Esophagus muscularis mucosa (tissue), 4 donors: ENCODE measurements around the gene AKAP6. TPM values are rescaled to one million over a fixed set of nuclear protein-coding genes. Genes with fewer than 3 reads are reported as not detected.

Source experiments
- DNase-seq: peaks from one replicate; pipeline ENCODE4 v3.0.0-alpha.2; 2017; ENCODE audit errors: extremely low spot score
- H3K27ac ChIP-seq, 4 donors: fragments of 200-600 bp; sonication (generic); replicated peaks in 1 of 4; 1 replicate in 3 of 4; 2 replicates in 1 of 4; pipeline ENCODE4 v1.5.1; 2016 to 2019; ENCODE audit warnings: mild to moderate bottlenecking in 1 of 4
- H3K27me3 ChIP-seq, 4 donors: fragments of 200-600 bp; sonication (generic); one replicate each; pipeline versions ENCODE4 v1.5.1 to v1.6.0; 2016 to 2019
- H3K36me3 ChIP-seq, 4 donors: fragments of 200-600 bp; sonication (generic); one replicate each; pipeline ENCODE4 v1.5.1; 2016 to 2019
- H3K4me1 ChIP-seq, 4 donors: fragments of 200-600 bp; sonication (generic); one replicate each; pipeline ENCODE4 v1.5.1; 2016 to 2019
- H3K4me3 ChIP-seq, 4 donors: fragments of 200-600 bp; sonication (generic); 1 replicate in 2 of 4; 2 replicates in 2 of 4; pipeline ENCODE4 v1.5.1; 2016 to 2019; ENCODE audit warnings: mild to moderate bottlenecking in 4 of 4, moderate library complexity in 1 of 4
- H3K9me3 ChIP-seq, 4 donors: fragments of 200-600 bp; sonication (generic); 1 replicate in 3 of 4; 2 replicates in 1 of 4; pipeline ENCODE4 v1.5.1; 2016 to 2019
- EP300 ChIP-seq: sonication (generic); formaldehyde crosslinking; IDR thresholded peaks from one replicate; pipeline ENCODE4 v1.6.1; 2017; ENCODE audit warnings: antibody characterized with exemption
- POLR2A ChIP-seq: fragments of 450-650 bp; IDR thresholded peaks from one replicate; pipeline ENCODE4 v1.6.1; 2017; ENCODE audit warnings: antibody characterized with exemption, moderate library complexity, mild to moderate bottlenecking, low read depth
- POLR2AphosphoS5 ChIP-seq, 2 donors: sonication (generic); formaldehyde crosslinking; IDR thresholded peaks; one replicate each; pipeline ENCODE4 v1.6.1; 2017; ENCODE audit warnings: antibody characterized with exemption in 2 of 2
- WGBS: methylation state at CpG from one replicate; pipeline ENCODE4 v1.1.5; 2018; 5-methylcytosine and 5-hydroxymethylcytosine counted together
- intact Hi-C: fragments of 100-400 bp; cut with DNase I; formaldehyde crosslinking; loops from one replicate; pipeline ENCODE4 v1.15.1; 2023
- total RNA-seq, 4 donors: library from RNA; depleted of rRNA; stranded (reverse); fragments of >200 nt; gene quantifications; one replicate each; pipeline versions ENCODE4 v1.1.0 to v1.2.1, GENCODE V29; 2016
- TF ChIP-seq, protein P1 (sequence below), 3 experiments: fragments of 200-600 bp in 2 of 3; fragments of 450-650 bp in 1 of 3; sonication (generic) in 2 of 3; IDR thresholded peaks; one replicate each; pipeline ENCODE4 v1.5.1; 2017 to 2019; ENCODE audit warnings: antibody characterized with exemption in 3 of 3, mild to moderate bottlenecking in 2 of 3, moderate library complexity in 1 of 3

AKAP6 gene
- total RNA-seq, 4 donors from 2014 or later, result 21.3 to 38.6 (median 31.5) TPM

GRCh38 chr14:32710231-32710671 is 381.2 kb downstream of the AKAP6 start:
- intact Hi-C loops, result loop anchor here (5.0 to 10.0 kb wide), 3 partner anchors 133 to 1085 kb away; partner anchors contain the start of gene NPAS3
- no peaks in the 10 kb centered on the region for H3K36me3 ChIP-seq
- DNase-seq, result no peak
- peak overlapping the region; percentile 36 to 43 (median 38) for H3K4me3 ChIP-seq
- TF ChIP-seq POLR2AphosphoS5 (IDR thresholded peaks at IDR 0.05) (peak; percentile 34 to 42), EP300 (no peak)
- H3K27me3 ChIP-seq, result no peaks in the 10 kb centered on the region
- H3K27ac ChIP-seq, result peak overlapping the region; percentile 72 to 80 (median 74)
- 26% methylated on average over 6 of the region's 7 CpGs for WGBS
- peaks cover 15 to 51% (median 43%) of the 10 kb centered on the region in 4 donors for H3K4me1 ChIP-seq
- no peaks in the 10 kb centered on the region for H3K9me3 ChIP-seq

DNA sequence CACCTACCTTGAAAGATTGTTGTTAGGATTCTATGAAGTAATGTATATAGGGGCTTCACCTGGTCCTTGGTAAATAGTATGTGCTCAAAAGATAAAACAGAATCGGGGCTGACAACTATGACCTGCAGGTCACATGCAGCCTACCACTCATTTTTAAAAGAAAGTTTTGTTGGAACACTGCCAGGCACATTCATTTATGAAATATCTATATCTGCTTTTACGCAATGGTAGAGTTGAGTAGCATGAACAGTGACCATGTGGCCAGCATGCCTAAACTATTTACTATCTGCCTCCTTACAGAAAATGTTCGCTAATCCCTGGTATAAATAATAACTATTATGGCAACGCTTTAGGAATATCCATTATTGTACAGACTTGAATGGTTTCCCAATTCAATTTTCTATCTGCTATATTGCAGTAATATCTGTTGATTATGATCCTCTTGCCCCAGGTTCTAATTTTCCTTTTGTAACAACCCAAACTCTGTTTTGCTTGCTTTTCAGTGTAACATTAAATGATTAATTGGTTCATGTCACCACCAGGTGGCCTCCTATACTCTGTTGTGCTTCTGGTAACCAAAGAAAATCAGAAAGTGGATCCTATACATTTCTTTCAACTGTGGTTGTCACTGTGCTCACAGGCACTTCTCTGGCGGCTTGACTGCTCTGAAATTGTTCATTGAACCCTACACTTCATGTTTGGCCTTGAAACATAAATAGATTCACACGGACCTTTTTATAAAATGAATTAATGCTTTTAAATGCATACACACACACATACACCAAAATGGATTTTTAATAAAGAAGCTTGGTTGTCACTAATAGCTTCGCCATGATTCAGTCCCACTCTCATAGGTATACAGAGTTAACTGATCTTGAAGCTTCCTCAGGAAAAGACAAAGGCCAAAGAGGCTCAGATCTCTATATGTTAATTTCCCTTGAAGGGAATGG is 381.9 kb downstream of the AKAP6 start:
- H3K27ac ChIP-seq, result peak overlapping the region; percentile 72 to 80 (median 74)
- H3K36me3 ChIP-seq, result no peaks in the 10 kb centered on the region
- H3K4me3 ChIP-seq, result peak overlapping the region; percentile 36 to 43 (median 38)
- peaks cover 15 to 51% (median 43%) of the 10 kb centered on the region in 4 donors for H3K4me1 ChIP-seq
- DNase-seq, result no peak
- intact Hi-C loops, result loop anchor here (5.0 to 10.0 kb wide), 3 partner anchors 134 to 1084 kb away; partner anchors contain the start of gene NPAS3
- H3K27me3 ChIP-seq, result no peaks in the 10 kb centered on the region
- TF ChIP-seq POLR2A, result no peak
- TF ChIP-seq, protein P1, sequence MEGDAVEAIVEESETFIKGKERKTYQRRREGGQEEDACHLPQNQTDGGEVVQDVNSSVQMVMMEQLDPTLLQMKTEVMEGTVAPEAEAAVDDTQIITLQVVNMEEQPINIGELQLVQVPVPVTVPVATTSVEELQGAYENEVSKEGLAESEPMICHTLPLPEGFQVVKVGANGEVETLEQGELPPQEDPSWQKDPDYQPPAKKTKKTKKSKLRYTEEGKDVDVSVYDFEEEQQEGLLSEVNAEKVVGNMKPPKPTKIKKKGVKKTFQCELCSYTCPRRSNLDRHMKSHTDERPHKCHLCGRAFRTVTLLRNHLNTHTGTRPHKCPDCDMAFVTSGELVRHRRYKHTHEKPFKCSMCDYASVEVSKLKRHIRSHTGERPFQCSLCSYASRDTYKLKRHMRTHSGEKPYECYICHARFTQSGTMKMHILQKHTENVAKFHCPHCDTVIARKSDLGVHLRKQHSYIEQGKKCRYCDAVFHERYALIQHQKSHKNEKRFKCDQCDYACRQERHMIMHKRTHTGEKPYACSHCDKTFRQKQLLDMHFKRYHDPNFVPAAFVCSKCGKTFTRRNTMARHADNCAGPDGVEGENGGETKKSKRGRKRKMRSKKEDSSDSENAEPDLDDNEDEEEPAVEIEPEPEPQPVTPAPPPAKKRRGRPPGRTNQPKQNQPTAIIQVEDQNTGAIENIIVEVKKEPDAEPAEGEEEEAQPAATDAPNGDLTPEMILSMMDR (IDR thresholded peaks at IDR 0.05), result peak; percentile 39 to 55 (median 43)
- TF ChIP-seq POLR2AphosphoS5 (IDR thresholded peaks at IDR 0.05), result no peak
- no peak for TF ChIP-seq EP300
- 51% methylated on average over 7 of the region's 7 CpGs for WGBS
- no peaks in the 10 kb centered on the region for H3K9me3 ChIP-seq

DNA sequence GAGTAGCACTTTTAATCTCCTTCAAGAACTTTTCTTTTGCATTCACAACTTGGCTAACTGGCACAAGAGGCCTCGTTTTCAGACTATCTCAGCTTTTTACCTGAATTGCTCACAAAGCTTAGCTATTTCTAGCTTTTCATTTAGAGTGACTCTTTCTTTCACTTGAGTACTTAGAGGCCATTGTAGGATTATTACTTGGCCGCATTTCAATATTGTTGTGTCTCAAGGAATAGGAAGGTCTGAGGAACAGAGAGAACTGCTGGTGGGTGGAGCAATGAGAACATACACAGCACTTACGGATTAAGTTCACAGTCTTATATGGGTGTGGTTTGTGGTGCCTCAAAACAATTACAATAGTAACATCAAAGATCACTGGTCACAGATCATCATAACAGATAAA is 384.8 kb downstream of the AKAP6 start:
- DNase-seq, result no peak
- H3K27me3 ChIP-seq, result no peaks in the 10 kb centered on the region
- no peak overlapping the region for H3K4me3 ChIP-seq
- no peaks in the 10 kb centered on the region for H3K9me3 ChIP-seq
- 84% methylated on average over 3 of the region's 3 CpGs for WGBS
- peaks cover 9 to 26% (median 22%) of the 10 kb centered on the region in 4 donors for H3K4me1 ChIP-seq
- H3K27ac ChIP-seq, result no peak overlapping the region
- H3K36me3 ChIP-seq, result no peaks in the 10 kb centered on the region
- TF ChIP-seq, protein P1 (IDR thresholded peaks at IDR 0.05), result no peak
- TF ChIP-seq POLR2A (no peak), POLR2AphosphoS5 (IDR thresholded peaks at IDR 0.05) (no peak), EP300 (no peak)
- intact Hi-C loops, result loop anchor here (5.0 to 10.0 kb wide), 3 partner anchors 137 to 1081 kb away; partner anchors contain the start of gene NPAS3

DNA sequence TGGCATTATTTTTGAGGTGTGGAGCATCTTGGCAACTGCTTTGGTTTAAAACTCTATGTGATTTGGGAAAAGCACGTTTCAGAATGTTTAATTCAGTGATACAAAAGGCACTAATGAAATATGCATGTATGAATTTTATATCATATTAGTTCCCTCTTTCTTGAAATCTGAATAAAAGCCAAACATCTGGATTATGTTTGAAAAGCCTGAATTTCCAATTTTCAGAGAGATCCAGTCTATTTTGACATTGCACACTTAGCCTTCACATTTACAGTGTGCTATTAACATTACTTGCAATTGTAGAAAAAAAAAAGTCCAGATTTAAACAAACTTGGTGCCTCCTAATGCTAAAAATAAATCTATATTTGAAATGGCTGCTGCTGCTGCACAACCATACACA is 390.5 kb downstream of the AKAP6 start:
- DNase-seq, result no peak
- intact Hi-C loops, result loop anchor here (10.0 kb wide), 2 partner anchors 215 to 1075 kb away; partner anchors contain the start of gene NPAS3
- no peaks in the 10 kb centered on the region for H3K27me3 ChIP-seq
- H3K4me1 ChIP-seq, result peaks cover 3 to 10% (median 6%) of the 10 kb centered on the region in 4 donors
- H3K27ac ChIP-seq, result no peak overlapping the region
- no peak for TF ChIP-seq POLR2AphosphoS5 (IDR thresholded peaks at IDR 0.05)
- TF ChIP-seq, protein P1 (IDR thresholded peaks at IDR 0.05), result no peak
- WGBS, result 68% methylated on average over 1 of the region's 1 CpG
- H3K4me3 ChIP-seq, result no peak overlapping the region
- no peaks in the 10 kb centered on the region for H3K36me3 ChIP-seq
- no peaks in the 10 kb centered on the region for H3K9me3 ChIP-seq

DNA sequence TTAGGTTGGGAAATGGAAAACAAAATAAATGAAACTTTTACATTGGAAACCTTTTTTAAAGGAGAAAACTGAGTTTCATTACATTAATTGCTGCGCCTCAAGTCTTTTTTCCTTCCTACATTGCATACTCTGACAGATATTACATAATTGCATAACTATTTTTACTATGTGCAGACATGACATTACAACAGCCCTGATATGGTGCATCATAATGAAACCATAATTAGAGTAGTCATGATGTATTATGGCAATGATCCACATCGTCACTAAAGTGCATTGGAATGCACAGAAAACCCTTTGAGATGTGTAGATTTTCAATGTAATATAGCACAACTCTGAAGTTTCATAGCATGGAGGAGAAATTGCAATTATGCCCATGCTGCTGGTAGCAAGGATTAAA is 391.8 kb downstream of the AKAP6 start:
- Histone ChIP-seq H3K4me1 (peaks cover 11 to 21% (median 18%) of the 10 kb centered on the region in 4 donors), H3K27me3 (no peaks in the 10 kb centered on the region), H3K4me3 (no peak overlapping the region), H3K36me3 (no peaks in the 10 kb centered on the region), H3K27ac (no peak overlapping the region), H3K9me3 (no peaks in the 10 kb centered on the region)
- no peak for DNase-seq
- no peak for TF ChIP-seq EP300
- TF ChIP-seq, protein P1 (IDR thresholded peaks at IDR 0.05), result no peak
- no peak for TF ChIP-seq POLR2AphosphoS5 (IDR thresholded peaks at IDR 0.05)
- TF ChIP-seq POLR2A, result no peak
- intact Hi-C loops, result no loop called here
- WGBS, result 77% methylated on average over 2 of the region's 2 CpGs
